GM12872 (cell line): ENCODE results near the gene GALNT17.

Source experiments
- CTCF ChIP-seq: IDR thresholded peaks from 3 replicates; pipeline ENCODE4 v1.5.1; 2011; ENCODE audit warnings: low read depth, mild to moderate bottlenecking, low read length, moderate library complexity; ENCODE audit not compliant: insufficient read depth

GALNT17 gene

GRCh38 chr7:71326595-71326994 is 194.7 kb downstream of the GALNT17 start:
- TF ChIP-seq CTCF = no peak

- TF ChIP-seq CTCF = no peak
These were observed 196.0 kb downstream of the GALNT17 start for GRCh38 chr7:71327946-71328345.

- no peak for TF ChIP-seq CTCF
These were observed 197.2 kb downstream of the GALNT17 start for GRCh38 chr7:71329030-71329660.

- no peak for TF ChIP-seq CTCF
These were observed 200.3 kb downstream of the GALNT17 start for GRCh38 chr7:71332207-71332606.

GRCh38 chr7:71334541-71334940 is 202.6 kb downstream of the GALNT17 start:
- no peak for TF ChIP-seq CTCF

GRCh38 chr7:71338866-71339265 is 206.9 kb downstream of the GALNT17 start:
- no peak for TF ChIP-seq CTCF

- TF ChIP-seq CTCF = no peak
These were observed 208.0 kb downstream of the GALNT17 start for GRCh38 chr7:71339924-71340323.

GRCh38 chr7:71342202-71342601 is 210.3 kb downstream of the GALNT17 start:
- TF ChIP-seq CTCF = no peak
